ENCODE results near the gene KDM3A. TPM values are rescaled to one million over a fixed set of nuclear protein-coding genes. Genes with fewer than 3 reads are reported as not detected.

The KDM3A gene
- total RNA-seq, 1 experiment from 2014 or later, result 31.8 TPM

GRCh38 chr2:86499326-86499725 is 58.2 kb downstream of the KDM3A start:
- Histone ChIP-seq H3F3A (ENCODE audit: insufficient read depth, low read depth) (peaks cover 11% of the 10 kb centered on the region; the same call in 1 of the 2 replicates), H3K9me2 (ENCODE audit: insufficient read depth) (no peaks in the 10 kb centered on the region), H3K79me2 (ENCODE audit: low read depth) (no peaks in the 10 kb centered on the region), H4K20me1 (ENCODE audit: insufficient read depth) (no peaks in the 10 kb centered on the region), H2AFZ (no peak overlapping the region), H3K4me3 (no peak overlapping the region), H3K9me3 (ENCODE audit: insufficient read depth, low read depth) (peaks cover 9% of the 10 kb centered on the region; the same call in 1 of the 2 replicates), H3K4me2 (no peak overlapping the region), H3K4me1 (replicated peaks; ENCODE audit: insufficient read depth) (no peaks in the 10 kb centered on the region), H3K27me3 (ENCODE audit: insufficient read depth, low read depth) (no peaks in the 10 kb centered on the region), H3K36me3 (ENCODE audit: low read depth) (peaks cover 21% of the 10 kb centered on the region), H3K27ac (no peak overlapping the region)
- intact Hi-C loops (cut with micrococcal nuclease; ENCODE audit: unreplicated experiment), result no loop called here
- CTCF ChIA-PET, result interaction anchor here (0.5 to 0.7 kb wide), 2 partner anchors 113 to 302 kb away, joined by 6 to 8 read pairs; no protein-coding TSS in a partner anchor
- TF ChIP-seq CTCF (conservative IDR thresholded peaks at IDR 0.05), result no peak
- TF ChIP-seq EZH2 (IDR thresholded peaks at IDR 0.05; ENCODE audit: low read depth), result no peak
- POLR2A ChIA-PET (ENCODE audit: unreplicated experiment), result no interaction called here
- DNase-seq, result no peak
- BruUV-seq (replicated peaks), result no TSS peak

GRCh38 chr2:86500325-86501083 is 59.3 kb downstream of the KDM3A start:
- Histone ChIP-seq H3K36me3 (ENCODE audit: low read depth) (peaks cover 23% of the 10 kb centered on the region), H3K4me3 (no peak overlapping the region), H3K27me3 (ENCODE audit: insufficient read depth, low read depth) (no peaks in the 10 kb centered on the region), H3K9me3 (ENCODE audit: insufficient read depth, low read depth) (peaks cover 8% of the 10 kb centered on the region; the same call in 1 of the 2 replicates), H3K27ac (no peak overlapping the region), H4K20me1 (ENCODE audit: insufficient read depth) (no peaks in the 10 kb centered on the region), H2AFZ (no peak overlapping the region), H3K4me1 (replicated peaks; ENCODE audit: insufficient read depth) (no peaks in the 10 kb centered on the region), H3K9me2 (ENCODE audit: insufficient read depth) (no peaks in the 10 kb centered on the region), H3F3A (ENCODE audit: insufficient read depth, low read depth) (peaks cover 11% of the 10 kb centered on the region; the same call in 1 of the 2 replicates), H3K79me2 (ENCODE audit: low read depth) (no peaks in the 10 kb centered on the region), H3K4me2 (no peak overlapping the region)
- no peak for TF ChIP-seq EZH2 (IDR thresholded peaks at IDR 0.05; ENCODE audit: low read depth)
- TF ChIP-seq CTCF (conservative IDR thresholded peaks at IDR 0.05), result no peak
- POLR2A ChIA-PET (ENCODE audit: unreplicated experiment), result no interaction called here
- DNase-seq, result no peak
- intact Hi-C loops (cut with micrococcal nuclease; ENCODE audit: unreplicated experiment), result no loop called here
- CTCF ChIA-PET, result no interaction called here
- BruUV-seq (replicated peaks), result no TSS peak

- no peak for DNase-seq
- Histone ChIP-seq H3K9me3 (ENCODE audit: insufficient read depth, low read depth) (no peaks in the 10 kb centered on the region), H3K4me3 (no peak overlapping the region), H3K4me2 (no peak overlapping the region), H3K4me1 (replicated peaks; ENCODE audit: insufficient read depth) (no peaks in the 10 kb centered on the region), H3K27me3 (ENCODE audit: insufficient read depth, low read depth) (no peaks in the 10 kb centered on the region), H2AFZ (no peak overlapping the region), H3K36me3 (ENCODE audit: low read depth) (peaks cover 14% of the 10 kb centered on the region), H3F3A (ENCODE audit: insufficient read depth, low read depth) (no peaks in the 10 kb centered on the region), H3K9me2 (ENCODE audit: insufficient read depth) (no peaks in the 10 kb centered on the region), H3K27ac (no peak overlapping the region), H3K79me2 (ENCODE audit: low read depth) (peaks cover 2% of the 10 kb centered on the region; the same call in 1 of the 2 replicates), H4K20me1 (ENCODE audit: insufficient read depth) (no peaks in the 10 kb centered on the region)
- intact Hi-C loops (cut with micrococcal nuclease; ENCODE audit: unreplicated experiment), result no loop called here
- CTCF ChIA-PET, result no interaction called here
- BruUV-seq (replicated peaks), result no TSS peak
- TF ChIP-seq CTCF (conservative IDR thresholded peaks at IDR 0.05), result no peak
- no peak for TF ChIP-seq EZH2 (IDR thresholded peaks at IDR 0.05; ENCODE audit: low read depth)
- POLR2A ChIA-PET (ENCODE audit: unreplicated experiment), result interaction anchor here (0.6 kb wide), 1 partner anchor 67 kb away, joined by 4 read pairs; the partner anchor contains the start of gene KDM3A
Measured at GRCh38 chr2:86507600-86507999, 66.4 kb downstream of the KDM3A start.

Measured in PC-9 (cell line).